GM18867 (cell line): ENCODE results near the gene EFCAB8.
"Not testable (repeated sequence)": the region's sequence is repeated elsewhere in the genome, so short reads cannot be mapped to it uniquely, and the experiment has no call there.

Experiments used
- ATAC-seq: cut with Tn5 transposase; IDR thresholded peaks from one replicate; pipeline ENCODE4 v1.9.1; 2021; ENCODE audit warnings: mild to moderate bottlenecking, moderate library complexity; ENCODE audit not compliant: unreplicated experiment

Gene EFCAB8

DNA sequence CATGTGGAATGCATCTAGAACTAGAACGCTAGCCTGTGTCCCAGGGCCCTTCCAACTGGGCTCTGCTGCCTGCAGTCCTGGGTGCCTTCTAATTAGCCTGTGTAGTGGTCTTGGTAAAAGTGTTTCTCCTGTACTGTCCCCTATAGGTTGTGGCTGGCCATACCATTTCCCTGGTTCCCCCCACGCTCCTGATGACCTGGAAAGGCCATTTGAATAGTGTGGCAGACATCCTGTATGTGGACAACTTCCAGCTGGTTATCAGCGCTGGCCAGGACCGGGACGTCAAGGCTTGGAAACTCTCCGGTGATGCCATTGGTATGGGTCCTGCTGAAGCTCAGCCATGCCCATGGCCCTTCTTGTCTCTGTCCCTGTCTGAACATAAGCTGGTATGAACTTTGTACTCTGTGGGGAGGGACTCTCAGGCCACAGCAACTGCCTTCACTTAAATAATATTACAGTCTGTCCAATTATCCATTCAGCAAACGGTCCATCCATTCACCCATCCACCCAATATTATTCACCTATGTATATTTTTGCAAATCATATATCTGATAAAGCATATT, 84.8 kb downstream of the EFCAB8 start:
- ATAC-seq, result no peak

GRCh38 chr20:32945710-32946221, 87.0 kb downstream of the EFCAB8 start:
- ATAC-seq, result no peak

DNA sequence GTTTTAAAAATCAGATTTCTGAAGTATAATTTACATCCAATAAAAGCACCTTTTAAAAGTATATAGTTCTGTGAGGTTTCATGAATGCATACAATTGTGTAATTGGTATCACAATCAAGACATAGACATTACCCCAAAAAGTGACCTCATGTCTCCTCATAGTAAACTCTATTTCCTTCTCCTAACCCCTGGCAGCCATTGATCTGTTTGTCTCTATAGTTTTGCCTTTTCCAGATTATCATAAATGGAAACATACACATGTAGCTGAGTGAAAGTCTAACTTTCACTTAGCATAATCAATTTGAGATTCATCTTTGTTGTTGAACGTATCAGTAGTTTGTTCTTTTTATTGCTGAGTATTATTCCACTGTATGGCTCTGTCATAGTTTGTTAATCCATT, 87.9 kb downstream of the EFCAB8 start:
- no peak for ATAC-seq

DNA sequence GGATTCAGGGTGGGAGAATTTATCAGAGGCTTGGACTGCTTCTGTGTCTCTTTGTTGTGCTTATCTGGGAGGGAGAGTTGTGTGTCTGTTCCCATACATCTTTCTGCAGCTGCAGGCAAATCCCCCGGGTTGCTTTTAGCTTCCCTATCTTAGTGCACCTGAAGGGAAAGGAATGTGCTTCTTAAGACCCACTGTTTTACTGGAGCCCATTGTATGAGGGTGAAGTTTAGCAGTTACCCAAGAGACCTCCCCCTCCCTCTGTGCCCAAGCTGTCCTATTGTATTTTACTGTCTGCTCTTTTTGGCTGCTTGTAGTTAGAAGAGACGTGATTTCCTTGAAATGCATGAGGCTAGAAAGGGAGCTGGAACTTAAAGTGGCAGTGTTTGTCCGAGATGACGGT, 91.8 kb downstream of the EFCAB8 start:
- ATAC-seq, result not testable (repeated sequence)

GRCh38 chr20:32957459-32957858, 98.7 kb downstream of the EFCAB8 start:
- ATAC-seq, result no peak

- no peak for ATAC-seq
Measured at GRCh38 chr20:32958574-32958973, 99.9 kb downstream of the EFCAB8 start.

GRCh38 chr20:32959351-32960221, 100.9 kb downstream of the EFCAB8 start:
- ATAC-seq, result no peak

- ATAC-seq, result no peak
Measured at GRCh38 chr20:32960222-32960518, 101.4 kb downstream of the EFCAB8 start.

GRCh38 chr20:32960849-32961731, 102.4 kb downstream of the EFCAB8 start:
- ATAC-seq, result no peak

DNA sequence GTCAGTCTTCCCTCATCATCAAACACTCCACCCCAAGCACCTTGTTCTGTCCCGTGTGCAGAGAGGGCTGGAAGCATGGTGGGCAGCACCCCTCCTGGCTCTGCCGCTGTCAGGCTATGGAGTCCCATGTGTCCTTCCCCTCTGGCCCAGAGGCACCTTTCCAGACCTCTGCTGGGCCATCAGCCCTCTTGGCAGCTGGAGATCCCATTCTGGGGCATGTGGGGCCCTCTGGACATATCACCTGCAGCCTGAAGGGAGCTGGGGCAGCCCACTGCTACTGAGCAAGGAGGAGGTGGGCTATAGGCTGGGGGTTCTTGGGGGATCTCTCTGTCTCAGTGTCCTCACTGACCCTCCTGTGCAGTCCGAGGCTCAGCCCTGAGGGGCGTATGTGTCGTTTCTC, 103.3 kb downstream of the EFCAB8 start:
- no peak for ATAC-seq

DNA sequence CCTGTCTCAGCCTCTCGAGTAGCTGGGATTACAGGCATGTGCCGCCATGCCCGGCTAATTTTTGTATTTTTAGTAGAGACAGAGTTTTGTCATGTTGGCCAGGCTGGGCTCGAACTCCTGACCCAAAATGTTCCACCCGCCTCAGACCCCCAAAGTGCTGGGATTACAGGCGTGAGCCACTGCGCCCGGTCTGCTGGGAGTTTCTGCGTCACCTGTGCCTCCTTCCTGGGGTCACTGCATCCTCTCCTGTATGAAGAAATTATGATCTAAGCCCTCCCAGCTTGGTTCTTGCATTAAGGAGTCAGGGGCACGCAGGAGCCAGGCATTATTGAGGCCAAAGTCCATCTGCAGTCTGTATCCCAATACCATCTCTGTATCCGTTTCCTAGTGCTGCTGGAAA, 103.9 kb downstream of the EFCAB8 start:
- not testable (repeated sequence) for ATAC-seq

GRCh38 chr20:32963176-32963575, 104.5 kb downstream of the EFCAB8 start:
- no peak for ATAC-seq

DNA sequence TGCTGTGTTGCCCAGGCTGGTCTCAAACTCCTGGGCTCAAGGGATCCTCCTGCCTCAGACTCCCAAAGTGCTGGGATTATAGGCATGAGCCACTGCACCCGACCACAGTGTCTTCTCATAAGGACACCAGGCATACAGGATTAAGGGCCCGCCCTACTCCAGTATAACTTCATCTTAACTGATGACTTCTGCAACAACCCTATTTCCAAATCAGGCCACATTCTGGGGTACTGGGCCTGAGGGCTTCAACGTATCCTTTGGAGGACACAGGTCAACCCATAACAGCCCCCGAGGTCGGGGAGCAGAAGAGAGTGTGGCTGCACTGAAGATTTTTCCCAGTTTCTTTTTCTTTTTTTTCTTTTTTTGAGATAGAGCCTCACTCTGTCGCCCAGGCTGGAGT, 105.9 kb downstream of the EFCAB8 start:
- no peak for ATAC-seq

- ATAC-seq, result no peak
Measured at GRCh38 chr20:32965115-32965514, 106.4 kb downstream of the EFCAB8 start.

- ATAC-seq, result no peak
Measured at GRCh38 chr20:32965581-32966373, 107.1 kb downstream of the EFCAB8 start.

GRCh38 chr20:32966382-32966781, 107.7 kb downstream of the EFCAB8 start:
- no peak for ATAC-seq

- ATAC-seq, result no peak
Measured at GRCh38 chr20:32966881-32967781, 108.4 kb downstream of the EFCAB8 start.

GRCh38 chr20:32967961-32968457, 109.3 kb downstream of the EFCAB8 start:
- ATAC-seq, result no peak

GRCh38 chr20:32968478-32969241, 109.9 kb downstream of the EFCAB8 start:
- no peak for ATAC-seq
